A549 (cell line): ENCODE results near the gene GALR3. TPM values are rescaled to one million over a fixed set of nuclear protein-coding genes. Genes with fewer than 3 reads are reported as not detected.
A peak's percentile ranks its signal among the peaks of the same experiment; 100 is the strongest.

Experiments used
- ATAC-seq, 2 experiments: fragments of 200-7000 bp in 1 of 2; fragments of >200 bp in 1 of 2; cut with Nextera tagmentation in 1 of 2; cut with Tn5 transposase in 1 of 2; 3 replicates each; pipeline versions ENCODE4 v1.8.0 to v1.9.1; 2018 to 2020; ENCODE audit warnings: mild to moderate bottlenecking in 1 of 2, moderate library complexity in 1 of 2
- CTCF ChIA-PET: fragments of 300-600 bp; sonication (Branson Sonifier 250); formaldehyde crosslinking; extraction: SDS; loops from one replicate; lab custom pipeline; 2021; ENCODE audit warnings: antibody characterized with exemption, inconsistent platforms; lab: Yijun Ruan, JAX
- POLR2A ChIA-PET: fragments of 350-600 bp; formaldehyde crosslinking; extraction: SDS; loops from one replicate; lab custom pipeline; 2021; ENCODE audit warnings: antibody characterized with exemption, inconsistent platforms; lab: Yijun Ruan, JAX
- DNase-seq, 2 experiments: peaks; one replicate each; pipeline versions ENCODE4 v3.0.0 to v3.0.0-alpha.2; 2011 to 2016; ENCODE audit warnings: low read depth in 1 of 2, low spot score in 1 of 2
- FAIRE-seq: peaks from 2 replicates; lab custom pipeline; 2011; peaks lifted over from hg19 to GRCh38; lab: Jason Lieb, UNC
- H3K27ac ChIP-seq, 2 experiments: fragments of >200 bp; sonication (Bioruptor Twin); formaldehyde crosslinking; 3 replicates each; pipeline ENCODE4 v1.5.1; 2016 to 2017
- H3K4me1 ChIP-seq: fragments of >200 bp; sonication (Bioruptor Twin); formaldehyde crosslinking; 3 replicates; pipeline ENCODE4 v1.6.1; 2016
- H3K4me2 ChIP-seq: fragments of >200 bp; sonication (Bioruptor Twin); formaldehyde crosslinking; 3 replicates; pipeline ENCODE4 v1.6.1; 2016
- H3K4me3 ChIP-seq: fragments of >200 bp; sonication (Bioruptor Twin); formaldehyde crosslinking; 3 replicates; pipeline ENCODE4 v1.5.1; 2016
- H3K9me3 ChIP-seq: fragments of >200 bp; sonication (Bioruptor Twin); formaldehyde crosslinking; 3 replicates; pipeline ENCODE4 v1.6.1; 2016
- CEBPB ChIP-seq, 2 experiments: fragments of >200 bp in 1 of 2; sonication (Bioruptor Twin) in 1 of 2; formaldehyde crosslinking in 1 of 2; IDR thresholded peaks; 2 replicates each; pipeline ENCODE4 v1.6.1; 2012 to 2016
- CHD2 ChIP-seq: fragments of 150-350 bp; IDR thresholded peaks from 2 replicates; pipeline ENCODE4 v1.6.1; 2014; ENCODE audit warnings: low read length; ENCODE audit not compliant: partially characterized antibody
- ELK1 ChIP-seq: fragments of 150-350 bp; IDR thresholded peaks from 2 replicates; pipeline ENCODE4 v1.6.1; 2014; ENCODE audit warnings: low read depth, mild to moderate bottlenecking, low read length
- GATA3 ChIP-seq: IDR thresholded peaks from 2 replicates; pipeline ENCODE4 v1.6.1; 2012; ENCODE audit warnings: borderline replicate concordance
- KDM1A ChIP-seq: fragments of 200-600 bp; sonication (generic); IDR thresholded peaks from 2 replicates; pipeline ENCODE4 v1.6.1; 2016; ENCODE audit warnings: low read depth, mild to moderate bottlenecking
- MYC ChIP-seq: IDR thresholded peaks from 2 replicates; pipeline ENCODE4 v1.6.1; 2012; ENCODE audit warnings: mild to moderate bottlenecking, inconsistent platforms, low read length, improper control_type of control experiment, borderline replicate concordance
- NPAS2 ChIP-seq: fragments of 250-450 bp; sonication (Bioruptor Pico); IDR thresholded peaks from 2 replicates; pipeline ENCODE4 v1.8.0; 2022; ENCODE audit warnings: mild to moderate bottlenecking, moderate library complexity, borderline replicate concordance
- ZC3H11A ChIP-seq: fragments of 450-650 bp; IDR thresholded peaks from 2 replicates; pipeline ENCODE4 v1.6.1; 2014; ENCODE audit warnings: antibody characterized with exemption, mild to moderate bottlenecking
- ZSCAN20 ChIP-seq: fragments of 250-450 bp; sonication (Bioruptor Pico); IDR thresholded peaks from 2 replicates; pipeline ENCODE4 v1.8.0; 2022; ENCODE audit warnings: mild to moderate bottlenecking, moderate library complexity
- WGBS: methylation state at CpG from one replicate; pipeline ENCODE4 v1.1.6; 2017; ENCODE audit errors: missing lambda C conversion rate; 5-methylcytosine and 5-hydroxymethylcytosine counted together
- polyA plus RNA-seq, 4 experiments: library from polyadenylated mRNA; depleted of rRNA in 3 of 4; stranded (reverse); fragments of >200 nt; fragmentation: RNase III in 1 of 4; extraction: RNeasy Plus Mini Kit Qiagen cat#74134 plus additional on column Dnase treatment in 1 of 4; gene quantifications; 2 replicates in 3 of 4; 3 replicates in 1 of 4; pipeline ENCODE4 v1.2.3, GENCODE V29; 2011 to 2017
- TF ChIP-seq, protein P1 (sequence below): IDR thresholded peaks from 2 replicates; pipeline ENCODE4 v1.6.1; 2012
- TF ChIP-seq, protein P2 (sequence below): fragments of 200-600 bp; sonication (generic); IDR thresholded peaks from 2 replicates; pipeline ENCODE4 v1.6.1; 2016; ENCODE audit warnings: antibody characterized with exemption, mild to moderate bottlenecking, moderate library complexity
- TF ChIP-seq, protein P3 (sequence below): IDR thresholded peaks from 2 replicates; pipeline ENCODE4 v1.6.1; 2012

Gene GALR3
- polyA plus RNA-seq, 2 of the 4 experiments (the other 2 are of a cell fraction): not detected

DNA sequence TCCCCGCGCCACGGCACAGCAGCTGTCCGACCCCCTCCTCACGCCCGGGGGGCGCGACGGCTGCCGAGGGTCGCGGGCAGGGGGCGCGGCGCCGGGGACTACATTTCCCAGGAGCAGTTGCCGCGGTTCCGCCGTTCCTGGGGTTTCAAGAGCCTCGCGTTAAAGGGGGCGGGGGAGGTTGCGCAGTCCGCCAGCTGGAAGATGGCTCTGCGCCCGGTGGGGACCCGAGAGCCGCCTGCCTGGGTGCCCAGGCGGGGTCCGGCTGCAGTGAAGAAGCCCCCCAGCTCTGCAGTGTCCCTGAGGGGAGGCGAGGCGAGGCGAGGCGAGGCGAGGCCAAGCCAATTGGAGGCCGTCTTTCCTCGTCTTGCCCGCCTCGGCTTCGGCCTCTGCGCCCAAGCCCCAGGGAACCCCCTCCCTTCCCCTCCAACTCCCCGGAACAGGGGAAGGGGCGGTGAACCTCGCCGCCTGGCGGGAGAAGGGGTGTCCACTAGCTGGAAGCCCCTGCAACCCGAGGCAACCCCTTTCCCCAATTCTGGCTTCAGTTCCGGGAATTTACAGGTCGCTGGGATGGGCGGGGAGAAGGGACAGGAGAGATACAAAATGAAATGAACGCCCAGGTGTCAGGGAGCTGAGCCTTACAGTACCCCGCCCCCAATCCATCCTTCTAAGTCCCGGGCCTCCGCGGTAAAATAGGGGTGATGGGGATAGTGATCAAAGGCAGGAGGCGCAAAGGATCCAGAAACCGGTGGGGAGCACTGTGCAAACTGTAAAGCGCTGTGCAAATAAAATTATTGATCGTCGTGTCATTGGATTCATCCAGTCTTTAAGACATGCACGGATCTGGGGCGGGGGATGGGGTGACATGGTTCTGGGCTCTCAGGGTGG, 20.6 kb upstream of the GALR3 start:
- CTCF ChIA-PET: interaction anchor here (1.5 to 2.6 kb wide), 3 partner anchors 10 to 160 kb away, joined by 4 to 8 read pairs (median 6); no protein-coding TSS in a partner anchor
- peak; percentile 55 to 57; a peak in 5 of 6 replicates for ATAC-seq
- FAIRE-seq: no peak
- Histone ChIP-seq H3K4me2 (peak overlapping the region; percentile 99), H3K9me3 (no peaks in the 10 kb centered on the region), H3K27ac (peak overlapping the region; percentile 78 to 99), H3K4me3 (peak overlapping the region; percentile 64), H3K4me1 (peaks cover 16% of the 10 kb centered on the region)
- peak in 1 of 2 experiments; percentile 45 for DNase-seq
- POLR2A ChIA-PET: interaction anchor here (0.6 kb wide), 1 partner anchor 8 kb away, joined by 4 read pairs; no protein-coding TSS in a partner anchor
- WGBS: 5% methylated on average over 22 of the region's 63 CpGs
- TF ChIP-seq, protein P1, sequence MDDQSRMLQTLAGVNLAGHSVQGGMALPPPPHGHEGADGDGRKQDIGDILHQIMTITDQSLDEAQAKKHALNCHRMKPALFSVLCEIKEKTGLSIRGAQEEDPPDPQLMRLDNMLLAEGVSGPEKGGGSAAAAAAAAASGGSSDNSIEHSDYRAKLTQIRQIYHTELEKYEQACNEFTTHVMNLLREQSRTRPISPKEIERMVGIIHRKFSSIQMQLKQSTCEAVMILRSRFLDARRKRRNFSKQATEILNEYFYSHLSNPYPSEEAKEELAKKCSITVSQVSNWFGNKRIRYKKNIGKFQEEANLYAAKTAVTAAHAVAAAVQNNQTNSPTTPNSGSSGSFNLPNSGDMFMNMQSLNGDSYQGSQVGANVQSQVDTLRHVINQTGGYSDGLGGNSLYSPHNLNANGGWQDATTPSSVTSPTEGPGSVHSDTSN: no peak
- no peak for TF ChIP-seq ZC3H11A
- no peak for TF ChIP-seq ELK1
- TF ChIP-seq CEBPB (IDR thresholded peaks at IDR 0.05): 0 out of 4 replicates have a peak, but pooled peaks of 1 of the 2 experiments have one; percentile 23
- TF ChIP-seq CHD2: peak; percentile 67
- no peak for TF ChIP-seq NPAS2 (CRISPR knock-in tag)
- TF ChIP-seq GATA3: no peak
- TF ChIP-seq, protein P2, sequence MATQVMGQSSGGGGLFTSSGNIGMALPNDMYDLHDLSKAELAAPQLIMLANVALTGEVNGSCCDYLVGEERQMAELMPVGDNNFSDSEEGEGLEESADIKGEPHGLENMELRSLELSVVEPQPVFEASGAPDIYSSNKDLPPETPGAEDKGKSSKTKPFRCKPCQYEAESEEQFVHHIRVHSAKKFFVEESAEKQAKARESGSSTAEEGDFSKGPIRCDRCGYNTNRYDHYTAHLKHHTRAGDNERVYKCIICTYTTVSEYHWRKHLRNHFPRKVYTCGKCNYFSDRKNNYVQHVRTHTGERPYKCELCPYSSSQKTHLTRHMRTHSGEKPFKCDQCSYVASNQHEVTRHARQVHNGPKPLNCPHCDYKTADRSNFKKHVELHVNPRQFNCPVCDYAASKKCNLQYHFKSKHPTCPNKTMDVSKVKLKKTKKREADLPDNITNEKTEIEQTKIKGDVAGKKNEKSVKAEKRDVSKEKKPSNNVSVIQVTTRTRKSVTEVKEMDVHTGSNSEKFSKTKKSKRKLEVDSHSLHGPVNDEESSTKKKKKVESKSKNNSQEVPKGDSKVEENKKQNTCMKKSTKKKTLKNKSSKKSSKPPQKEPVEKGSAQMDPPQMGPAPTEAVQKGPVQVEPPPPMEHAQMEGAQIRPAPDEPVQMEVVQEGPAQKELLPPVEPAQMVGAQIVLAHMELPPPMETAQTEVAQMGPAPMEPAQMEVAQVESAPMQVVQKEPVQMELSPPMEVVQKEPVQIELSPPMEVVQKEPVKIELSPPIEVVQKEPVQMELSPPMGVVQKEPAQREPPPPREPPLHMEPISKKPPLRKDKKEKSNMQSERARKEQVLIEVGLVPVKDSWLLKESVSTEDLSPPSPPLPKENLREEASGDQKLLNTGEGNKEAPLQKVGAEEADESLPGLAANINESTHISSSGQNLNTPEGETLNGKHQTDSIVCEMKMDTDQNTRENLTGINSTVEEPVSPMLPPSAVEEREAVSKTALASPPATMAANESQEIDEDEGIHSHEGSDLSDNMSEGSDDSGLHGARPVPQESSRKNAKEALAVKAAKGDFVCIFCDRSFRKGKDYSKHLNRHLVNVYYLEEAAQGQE: peak; percentile 74
- TF ChIP-seq MYC: no peak

DNA sequence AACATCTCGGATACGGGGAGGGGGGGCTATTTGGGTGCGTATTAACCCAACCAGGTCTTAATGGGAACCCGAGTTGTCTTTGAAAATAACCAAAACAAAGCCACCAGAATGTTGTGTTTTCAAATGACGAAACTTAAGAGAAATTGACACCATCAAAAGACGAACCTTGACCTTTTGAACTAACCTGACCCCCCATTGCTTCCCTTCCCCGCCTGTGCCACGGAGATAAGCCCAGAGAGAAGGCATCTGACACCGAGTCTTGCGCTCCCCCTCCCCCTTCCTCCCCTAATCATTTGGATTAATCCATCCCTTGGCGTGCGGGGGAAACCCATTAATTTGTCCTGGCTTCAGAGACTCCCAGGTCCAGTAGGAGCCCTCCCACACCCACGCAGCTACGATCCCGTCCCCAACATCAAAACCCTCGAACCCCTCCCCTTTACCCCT, 20.0 kb upstream of the GALR3 start:
- Histone ChIP-seq H3K4me1 (peaks cover 17% of the 10 kb centered on the region), H3K4me3 (peak overlapping the region; percentile 64), H3K9me3 (no peaks in the 10 kb centered on the region), H3K4me2 (peak overlapping the region; percentile 99), H3K27ac (peak overlapping the region; percentile 78 to 99; a peak in 5 of 6 replicates)
- DNase-seq (no peak), ATAC-seq (no peak), FAIRE-seq (no peak)
- ChIA-PET POLR2A (no interaction called here), CTCF (interaction anchor here (1.5 to 2.6 kb wide), 2 partner anchors 11 to 160 kb away, joined by 6 to 8 read pairs; no protein-coding TSS in a partner anchor)
- 27% methylated on average over 16 of the region's 16 CpGs for WGBS
- TF ChIP-seq, protein P3, sequence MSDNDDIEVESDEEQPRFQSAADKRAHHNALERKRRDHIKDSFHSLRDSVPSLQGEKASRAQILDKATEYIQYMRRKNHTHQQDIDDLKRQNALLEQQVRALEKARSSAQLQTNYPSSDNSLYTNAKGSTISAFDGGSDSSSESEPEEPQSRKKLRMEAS: no peak
- TF ChIP-seq ZC3H11A (no peak), ZSCAN20 (no peak), MYC (no peak), KDM1A (no peak)
